GM12891 (cell line): ENCODE results near the gene HEXB.

Source experiments
- PAX5 ChIP-seq: IDR thresholded peaks from 2 replicates; pipeline ENCODE4 v1.6.1; 2011; ENCODE audit warnings: low read length, moderate library complexity, mild to moderate bottlenecking; ENCODE audit not compliant: insufficient read depth, severe bottlenecking
- POLR2A ChIP-seq: IDR thresholded peaks from 2 replicates; pipeline ENCODE4 v1.6.1; 2011; ENCODE audit warnings: low read depth, low read length, control low read depth
- POLR2AphosphoS5 ChIP-seq: IDR thresholded peaks from 2 replicates; pipeline ENCODE4 v1.6.1; 2011; ENCODE audit warnings: low read depth, low read length, control low read depth
- POU2F2 ChIP-seq: IDR thresholded peaks from 2 replicates; pipeline ENCODE4 v1.6.1; 2011; ENCODE audit warnings: low read depth, mild to moderate bottlenecking, control low read depth, low read length, moderate library complexity
- SPI1 ChIP-seq: IDR thresholded peaks from 2 replicates; pipeline ENCODE4 v1.6.1; 2011; ENCODE audit warnings: low read depth, low read length, control low read depth
- TAF1 ChIP-seq: IDR thresholded peaks from 2 replicates; pipeline ENCODE4 v1.6.1; 2011; ENCODE audit warnings: low read depth, low read length, control low read depth

GRCh38 chr5:74717596-74717995 is 32.6 kb downstream of the HEXB start:
- no peak for TF ChIP-seq POLR2A
- no peak for TF ChIP-seq SPI1
- TF ChIP-seq TAF1: no peak
- no peak for TF ChIP-seq POLR2AphosphoS5
- TF ChIP-seq PAX5: no peak
- no peak for TF ChIP-seq POU2F2
